IgD-negative memory B cell (primary cell): ENCODE measurements around the gene ZNRF3. TPM values are rescaled to one million over a fixed set of nuclear protein-coding genes. Genes with fewer than 3 reads are reported as not detected.
A peak's percentile ranks its signal among the peaks of the same experiment; 100 is the strongest.
"Not testable (repeated sequence)": the region's sequence is repeated elsewhere in the genome, so short reads cannot be mapped to it uniquely, and the experiment has no call there.

Source experiments
- H3K27ac Mint-ChIP-seq, 3 donors: one replicate each; pipeline ENCODE4 v1.8.0; 2020 to 2022; ENCODE audit warnings: mild to moderate bottlenecking in 3 of 3, mixed read lengths in 3 of 3, moderate library complexity in 1 of 3
- H3K27me3 Mint-ChIP-seq: one replicate; pipeline ENCODE4 v1.8.0; 2021; ENCODE audit warnings: mixed read lengths
- H3K36me3 Mint-ChIP-seq: one replicate; pipeline ENCODE4 v1.8.0; 2020; ENCODE audit warnings: mild to moderate bottlenecking, mixed read lengths
- H3K4me1 Mint-ChIP-seq, 3 donors: one replicate each; pipeline ENCODE4 v1.8.0; 2020 to 2022; ENCODE audit warnings: mixed read lengths in 3 of 3, mild to moderate bottlenecking in 1 of 3
- H3K4me3 Mint-ChIP-seq, 4 donors: one replicate each; pipeline ENCODE4 v1.8.0; 2020 to 2022; ENCODE audit warnings: mild to moderate bottlenecking in 4 of 4, mixed read lengths in 4 of 4, moderate library complexity in 3 of 4
- H3K9me3 Mint-ChIP-seq, 3 donors: one replicate each; pipeline ENCODE4 v1.8.0; 2020 to 2021; ENCODE audit warnings: mixed read lengths in 3 of 3, mild to moderate bottlenecking in 1 of 3
- polyA plus RNA-seq: library from polyadenylated mRNA; unstranded; fragments of 300-500 nt; fragmentation: Illumina TruSeq; gene quantifications from one replicate; pipeline ENCODE4 v1.2.3, GENCODE V29; 2021

ZNRF3 gene
- polyA plus RNA-seq, 1 donor from 2014 or later = 0.16 TPM

DNA sequence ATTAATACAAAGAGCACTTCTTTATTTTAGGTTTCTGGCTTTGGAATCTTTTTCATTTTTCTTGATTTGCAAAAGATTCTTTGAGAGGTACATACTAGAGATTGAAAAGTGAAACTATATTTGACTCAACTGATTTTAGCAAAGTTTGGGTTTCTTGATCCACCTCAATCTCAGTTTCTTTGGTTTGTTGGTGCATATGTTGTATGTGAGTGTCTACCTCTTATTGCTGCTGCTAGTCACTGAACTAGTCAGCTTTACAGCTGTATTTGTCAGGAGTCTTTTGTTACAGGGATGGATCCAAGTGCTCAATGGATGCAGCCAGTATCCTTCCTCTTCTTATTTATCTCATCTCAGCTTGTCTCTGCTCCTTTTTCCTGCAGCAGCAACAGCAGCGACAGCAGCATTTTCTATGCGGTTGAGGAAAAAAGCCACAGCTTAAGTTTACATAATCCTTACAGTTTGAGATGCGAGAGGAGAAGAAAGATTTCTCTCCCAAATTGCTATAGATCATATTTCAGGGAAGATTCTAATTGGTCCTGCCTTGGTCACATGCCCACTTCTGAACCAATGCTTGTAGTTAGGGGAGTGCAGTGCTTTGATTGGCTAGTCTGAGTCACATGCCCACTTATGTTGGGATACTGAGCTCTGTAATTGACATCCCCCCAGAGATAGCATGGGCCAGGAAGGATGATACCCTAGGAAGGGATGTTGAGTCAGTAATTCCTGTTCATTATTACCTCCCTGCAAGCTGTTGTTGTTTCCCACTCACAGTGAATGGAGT, 10.0 kb upstream of the ZNRF3 start:
- Mint-ChIP-seq H3K4me1 (no peaks in the 10 kb centered on the region), H3K27me3 (peaks cover 3% of the 10 kb centered on the region), H3K27ac (no peak overlapping the region), H3K4me3 (no peak overlapping the region), H3K36me3 (no peaks in the 10 kb centered on the region), H3K9me3 (no peaks in the 10 kb centered on the region)

GRCh38 chr22:28874061-28874460, 9.3 kb upstream of the ZNRF3 start:
- H3K36me3 Mint-ChIP-seq = no peaks in the 10 kb centered on the region
- no peaks in the 10 kb centered on the region for H3K4me1 Mint-ChIP-seq
- H3K9me3 Mint-ChIP-seq = no peaks in the 10 kb centered on the region
- no peak overlapping the region for H3K27ac Mint-ChIP-seq
- H3K4me3 Mint-ChIP-seq = no peak overlapping the region
- peaks cover 4% of the 10 kb centered on the region for H3K27me3 Mint-ChIP-seq

- Mint-ChIP-seq H3K27me3 (peaks cover 4% of the 10 kb centered on the region), H3K36me3 (no peaks in the 10 kb centered on the region), H3K4me1 (peaks cover 2 to 4% (median 3%) of the 10 kb centered on the region in 3 donors), H3K27ac (no peak overlapping the region), H3K4me3 (no peak overlapping the region), H3K9me3 (no peaks in the 10 kb centered on the region)
Observed at GRCh38 chr22:28874811-28875320, 8.5 kb upstream of the ZNRF3 start.

GRCh38 chr22:28882545-28882877, 861 bp upstream of the ZNRF3 start:
- peaks cover 10 to 19% (median 17%) of the 10 kb centered on the region in 3 donors for H3K4me1 Mint-ChIP-seq
- peak overlapping the region; percentile 51 to 64 (median 52) for H3K27ac Mint-ChIP-seq
- no peaks in the 10 kb centered on the region for H3K9me3 Mint-ChIP-seq
- peak overlapping the region; percentile 83 to 96 (median 93) for H3K4me3 Mint-ChIP-seq
- H3K36me3 Mint-ChIP-seq = no peaks in the 10 kb centered on the region
- peaks cover 16% of the 10 kb centered on the region for H3K27me3 Mint-ChIP-seq

DNA sequence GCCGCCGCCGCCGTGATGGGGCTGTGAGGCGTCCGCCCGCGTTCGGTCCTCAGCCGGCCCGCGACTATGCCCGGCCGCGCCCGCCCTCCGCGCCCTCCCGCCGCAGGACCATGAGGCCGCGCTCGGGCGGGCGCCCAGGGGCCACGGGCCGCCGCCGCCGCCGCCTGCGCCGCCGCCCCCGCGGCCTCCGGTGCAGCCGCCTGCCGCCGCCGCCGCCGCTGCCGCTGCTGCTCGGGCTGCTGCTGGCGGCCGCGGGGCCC, 215 bp downstream of the ZNRF3 start:
- Mint-ChIP-seq H3K27ac (no peak overlapping the region), H3K4me1 (peaks cover 10 to 19% (median 17%) of the 10 kb centered on the region in 3 donors), H3K4me3 (peak overlapping the region in 1 of 4 donors; percentile 92), H3K27me3 (peaks cover 16% of the 10 kb centered on the region), H3K36me3 (no peaks in the 10 kb centered on the region), H3K9me3 (no peaks in the 10 kb centered on the region)

GRCh38 chr22:28883917-28884746, 760 bp downstream of the ZNRF3 start:
- Mint-ChIP-seq H3K27ac (no peak overlapping the region), H3K4me3 (peak overlapping the region; percentile 34 to 81 (median 72))

GRCh38 chr22:28884747-28885350, 1.5 kb downstream of the ZNRF3 start:
- H3K27me3 Mint-ChIP-seq = peaks cover 15% of the 10 kb centered on the region
- H3K4me1 Mint-ChIP-seq = peaks cover 8 to 18% (median 16%) of the 10 kb centered on the region in 3 donors
- no peaks in the 10 kb centered on the region for H3K36me3 Mint-ChIP-seq
- H3K27ac Mint-ChIP-seq = no peak overlapping the region
- H3K4me3 Mint-ChIP-seq = peak overlapping the region; percentile 16 to 81 (median 54)
- H3K9me3 Mint-ChIP-seq = no peaks in the 10 kb centered on the region

More at GRCh38 chr22:28883917-28884746, 760 bp downstream of the ZNRF3 start:
- Mint-ChIP-seq H3K4me1 (peaks cover 10 to 19% (median 17%) of the 10 kb centered on the region in 3 donors), H3K9me3 (no peaks in the 10 kb centered on the region), H3K36me3 (no peaks in the 10 kb centered on the region), H3K27me3 (peaks cover 15% of the 10 kb centered on the region)

GRCh38 chr22:28885939-28886338, 2.6 kb downstream of the ZNRF3 start:
- H3K4me1 Mint-ChIP-seq = peaks cover 7 to 16% (median 16%) of the 10 kb centered on the region in 3 donors
- H3K27me3 Mint-ChIP-seq = peaks cover 15% of the 10 kb centered on the region
- peaks cover 1% of the 10 kb centered on the region for H3K36me3 Mint-ChIP-seq
- no peak overlapping the region for H3K27ac Mint-ChIP-seq
- H3K9me3 Mint-ChIP-seq = no peaks in the 10 kb centered on the region
- H3K4me3 Mint-ChIP-seq = peak overlapping the region in 3 of 4 donors; percentile 66 to 86 (median 73)

DNA sequence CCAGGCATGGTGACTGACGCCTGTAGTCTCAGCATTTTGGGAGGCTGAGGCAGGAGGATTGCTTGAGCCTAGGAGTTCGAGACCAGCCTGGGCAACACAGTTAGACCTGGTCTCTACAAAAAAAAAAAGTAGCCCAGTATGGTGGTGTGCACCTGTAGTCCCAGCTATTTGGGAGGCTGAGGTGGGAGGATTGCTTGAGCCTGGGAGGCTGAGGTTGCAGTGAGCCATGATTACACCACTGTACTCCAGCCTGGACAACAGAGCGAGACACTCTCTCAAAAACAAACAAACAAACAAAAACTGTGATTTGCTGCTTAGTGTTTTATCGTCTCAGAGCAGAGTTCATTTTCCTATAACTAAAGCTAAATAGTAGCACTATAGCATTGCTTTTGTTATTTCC, 3.3 kb downstream of the ZNRF3 start:
- not testable (repeated sequence) for H3K36me3 Mint-ChIP-seq, H3K9me3 Mint-ChIP-seq, H3K27ac Mint-ChIP-seq
- Mint-ChIP-seq H3K4me1 (peaks cover 7 to 16% (median 16%) of the 10 kb centered on the region in 3 donors), H3K4me3 (peak overlapping the region in 1 of 4 donors; percentile 66), H3K27me3 (peaks cover 17% of the 10 kb centered on the region)

- Mint-ChIP-seq H3K36me3 (peaks cover 4% of the 10 kb centered on the region), H3K9me3 (no peaks in the 10 kb centered on the region), H3K27ac (no peak overlapping the region), H3K4me1 (peaks cover 4 to 10% (median 7%) of the 10 kb centered on the region in 3 donors), H3K4me3 (no peak overlapping the region), H3K27me3 (peaks cover 17% of the 10 kb centered on the region)
Observed at GRCh38 chr22:28887725-28888459, 4.5 kb downstream of the ZNRF3 start.

DNA sequence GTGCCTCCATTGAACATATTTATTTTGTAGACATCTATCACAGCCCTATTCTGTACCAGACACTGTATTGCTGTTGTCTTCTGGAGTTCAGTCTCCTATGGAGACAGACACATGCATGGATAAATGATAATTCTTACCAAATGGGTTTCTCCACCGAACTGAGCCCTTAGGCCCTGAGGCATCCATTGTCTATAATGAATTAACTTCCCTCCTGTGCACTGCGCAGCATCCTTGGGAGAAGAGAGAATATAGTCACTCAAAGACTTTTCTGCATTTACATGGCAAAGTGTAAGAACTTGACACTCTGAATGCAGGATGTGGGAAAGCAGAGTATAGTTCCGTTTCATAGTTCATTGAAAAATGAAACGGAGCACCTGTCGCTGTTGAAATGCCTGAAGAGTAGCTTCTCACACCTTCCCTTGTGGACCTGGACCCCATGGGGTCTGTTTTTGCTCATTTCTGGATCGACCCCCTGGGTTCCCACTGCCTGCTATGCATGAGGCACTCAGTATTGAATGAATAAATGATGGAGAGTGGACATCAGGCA, 6.2 kb downstream of the ZNRF3 start:
- H3K4me3 Mint-ChIP-seq = no peak overlapping the region
- H3K27ac Mint-ChIP-seq = no peak overlapping the region
- H3K27me3 Mint-ChIP-seq = peaks cover 17% of the 10 kb centered on the region
- peaks cover 4% of the 10 kb centered on the region for H3K36me3 Mint-ChIP-seq
- no peaks in the 10 kb centered on the region for H3K9me3 Mint-ChIP-seq
- peaks cover 3 to 8% (median 3%) of the 10 kb centered on the region in 3 donors for H3K4me1 Mint-ChIP-seq

GRCh38 chr22:28891156-28891733, 7.9 kb downstream of the ZNRF3 start:
- Mint-ChIP-seq H3K36me3 (peaks cover 5% of the 10 kb centered on the region), H3K27ac (no peak overlapping the region), H3K9me3 (no peaks in the 10 kb centered on the region), H3K27me3 (peaks cover 12% of the 10 kb centered on the region), H3K4me3 (no peak overlapping the region), H3K4me1 (peaks cover 0 to 7% (median 0%) of the 10 kb centered on the region in 3 donors)

DNA sequence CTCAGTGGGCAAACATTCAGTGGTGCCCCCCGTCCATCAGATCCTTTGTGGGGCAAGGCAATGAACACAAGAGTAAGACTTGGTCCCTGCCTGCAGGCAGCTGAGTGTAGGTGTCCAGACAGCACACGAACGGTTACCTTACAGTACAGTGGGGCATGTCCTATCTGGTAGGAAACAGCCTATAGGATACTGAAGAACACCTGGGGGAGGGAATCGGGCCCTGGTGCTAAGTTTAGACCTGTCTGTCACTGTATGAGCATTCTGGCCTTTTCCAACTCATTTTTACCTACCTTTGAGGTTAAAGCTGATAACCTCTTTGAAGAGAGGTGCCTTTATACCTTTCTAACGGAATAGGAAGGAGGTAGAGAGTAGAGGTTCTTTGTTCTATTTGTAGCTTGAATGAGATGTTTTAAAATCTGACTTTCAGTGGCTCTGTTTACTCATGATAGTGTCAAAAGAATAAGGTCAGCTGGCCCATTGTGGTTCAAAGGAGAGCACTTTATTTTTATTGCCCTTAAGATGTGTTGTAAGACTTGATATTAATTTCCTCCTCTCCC, 8.9 kb downstream of the ZNRF3 start:
- H3K36me3 Mint-ChIP-seq = peaks cover 5% of the 10 kb centered on the region
- H3K4me1 Mint-ChIP-seq = peaks cover 5 to 16% (median 9%) of the 10 kb centered on the region in 3 donors
- H3K4me3 Mint-ChIP-seq = no peak overlapping the region
- no peaks in the 10 kb centered on the region for H3K9me3 Mint-ChIP-seq
- no peak overlapping the region for H3K27ac Mint-ChIP-seq
- peaks cover 5% of the 10 kb centered on the region for H3K27me3 Mint-ChIP-seq

- Mint-ChIP-seq H3K4me3 (no peak overlapping the region), H3K9me3 (no peaks in the 10 kb centered on the region), H3K4me1 (peaks cover 8 to 20% (median 13%) of the 10 kb centered on the region in 3 donors), H3K27ac (no peak overlapping the region), H3K27me3 (peaks cover 9% of the 10 kb centered on the region), H3K36me3 (peaks cover 5% of the 10 kb centered on the region)
Observed at GRCh38 chr22:28893810-28894209, 10.4 kb downstream of the ZNRF3 start.
